GM20431 (cell line): Measurements from ENCODE around the gene FOSL1.

ENCODE experiments used
- in situ Hi-C: fragments of 300-500 bp; cut with MseI, MboI; formaldehyde crosslinking; loops from one replicate; pipeline ENCODE4 v1.15.0; 2020; ENCODE audit warnings: low sequenced_read_pairs; ENCODE audit not compliant: unreplicated experiment

Gene FOSL1

GRCh38 chr11:65900125-65900898 lies at the start of gene FOSL1:
TSS of gene FOSL1 (minus strand) at chr11:65900388. CDS start at chr11:65900339, 49 bp downstream.
- in situ Hi-C loops = no loop called here

GRCh38 chr11:65947603-65948125 lies 47.5 kb upstream of the FOSL1 start:
- in situ Hi-C loops = no loop called here

GRCh38 chr11:65947133-65947532 lies 46.9 kb upstream of the FOSL1 start:
- in situ Hi-C loops = no loop called here

GRCh38 chr11:65946655-65947054 lies 46.5 kb upstream of the FOSL1 start:
- in situ Hi-C loops = no loop called here

- in situ Hi-C loops = no loop called here
These were observed 45.9 kb upstream of the FOSL1 start for GRCh38 chr11:65945941-65946558.

- in situ Hi-C loops = no loop called here
These were observed 45.3 kb upstream of the FOSL1 start, which contains the start of gene TSGA10IP for GRCh38 chr11:65945430-65945911. TSS of gene TSGA10IP (plus strand) at chr11:65945480. CDS start at chr11:65945676, 196 bp downstream.

- in situ Hi-C loops = no loop called here
These were observed 44.6 kb upstream of the FOSL1 start for GRCh38 chr11:65944767-65945166.

GRCh38 chr11:65944191-65944590 lies 44.0 kb upstream of the FOSL1 start:
- in situ Hi-C loops = no loop called here

- in situ Hi-C loops = no loop called here
These were observed 42.3 kb upstream of the FOSL1 start for GRCh38 chr11:65942531-65942930.

GRCh38 chr11:65941720-65942310 lies 41.6 kb upstream of the FOSL1 start:
- in situ Hi-C loops = no loop called here

GRCh38 chr11:65937766-65938165 lies 37.6 kb upstream of the FOSL1 start:
- in situ Hi-C loops = no loop called here

- in situ Hi-C loops = no loop called here
These were observed 33.8 kb upstream of the FOSL1 start for GRCh38 chr11:65934014-65934413.

GRCh38 chr11:65932558-65932919 lies 32.4 kb upstream of the FOSL1 start:
- in situ Hi-C loops = no loop called here

GRCh38 chr11:65931773-65932557 lies 31.8 kb upstream of the FOSL1 start:
- in situ Hi-C loops = no loop called here

- in situ Hi-C loops = no loop called here
These were observed 28.5 kb upstream of the FOSL1 start for GRCh38 chr11:65928667-65929066.

GRCh38 chr11:65927904-65928397 lies 27.8 kb upstream of the FOSL1 start:
- in situ Hi-C loops = no loop called here

GRCh38 chr11:65925397-65925796 lies 25.2 kb upstream of the FOSL1 start:
- in situ Hi-C loops = no loop called here

- in situ Hi-C loops = no loop called here
These were observed 22.4 kb upstream of the FOSL1 start for GRCh38 chr11:65922565-65922964.

- in situ Hi-C loops = no loop called here
These were observed 21.7 kb upstream of the FOSL1 start for GRCh38 chr11:65921876-65922275.

- in situ Hi-C loops = no loop called here
These were observed 20.9 kb upstream of the FOSL1 start for GRCh38 chr11:65921033-65921555.
